Muscle of leg (tissue), 11 donors: Measurements from ENCODE around the gene SMIM14. TPM values are rescaled to one million over a fixed set of nuclear protein-coding genes. Genes with fewer than 3 reads are reported as not detected.
"Not testable (repeated sequence)": the region's sequence is repeated elsewhere in the genome, so short reads cannot be mapped to it uniquely, and the experiment has no call there.

ENCODE experiments used
- DNase-seq: peaks from one replicate; pipeline ENCODE4 v3.0.0; 2013
- H3K27ac ChIP-seq: one replicate; pipeline ENCODE4 v1.5.1; 2013; ENCODE audit warnings: mild to moderate bottlenecking, low read length, control low read depth
- H3K27me3 ChIP-seq: one replicate; pipeline ENCODE4 v1.6.1; 2013; ENCODE audit warnings: low read length; ENCODE audit not compliant: control insufficient read depth, insufficient read depth
- H3K36me3 ChIP-seq: one replicate; pipeline ENCODE4 v1.6.1; 2013; ENCODE audit warnings: low read length; ENCODE audit not compliant: control insufficient read depth, insufficient read depth
- H3K4me1 ChIP-seq: one replicate; pipeline ENCODE4 v1.6.1; 2013; ENCODE audit warnings: low read length; ENCODE audit not compliant: control insufficient read depth, insufficient read depth
- H3K4me3 ChIP-seq: one replicate; pipeline ENCODE4 v1.5.1; 2013; ENCODE audit warnings: low read length, control low read depth
- H3K9me3 ChIP-seq: replicated peaks from 2 replicates; pipeline ENCODE4 v1.6.1; 2013; ENCODE audit warnings: low read depth, low read length; ENCODE audit not compliant: control insufficient read depth
- WGBS: methylation state at CpG from one replicate; pipeline ENCODE4 v1.1.5; 2013; ENCODE audit warnings: missing lambda C conversion rate; ENCODE audit not compliant: insufficient coverage; 5-methylcytosine and 5-hydroxymethylcytosine counted together
- polyA plus RNA-seq, 8 donors: library from polyadenylated mRNA; unstranded; fragments of 120-200 nt; gene quantifications; one replicate each; pipeline versions ENCODE4 v1.2.1 to v1.2.3, GENCODE V29; 2013; ENCODE audit warnings: inconsistent platforms in 1 of 8, low replicate concordance in 1 of 8; ENCODE audit not compliant: insufficient read length in 8 of 8, insufficient read depth in 1 of 8
- total RNA-seq: library from RNA; stranded (reverse); fragments of 120-200 nt; gene quantifications from one replicate; pipeline ENCODE4 v1.2.4, GENCODE V29; 2013

The SMIM14 gene
- total and polyA plus RNA-seq, 9 donors, result 11.6 to 23.9 (median 15.5) TPM

DNA sequence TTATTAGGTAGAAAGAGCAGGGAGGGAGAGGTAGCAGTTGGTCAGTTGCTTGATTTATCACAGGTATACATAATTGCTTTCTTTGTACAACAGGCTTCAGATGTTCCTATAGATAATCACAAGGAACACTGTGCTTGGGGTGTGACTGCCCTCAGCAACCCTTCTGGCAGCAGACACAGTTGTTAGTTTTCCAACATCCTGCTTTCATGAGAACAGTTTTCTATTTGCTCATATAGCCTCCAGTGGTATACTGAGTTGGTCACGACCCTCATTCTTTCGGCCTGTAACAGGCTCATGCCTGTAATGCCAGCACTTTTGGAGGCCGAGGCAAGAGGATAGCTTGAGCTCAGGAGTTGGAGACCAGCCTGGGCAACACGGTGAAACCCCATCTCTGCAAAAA is 94.6 kb downstream of the SMIM14 start:
- not testable (repeated sequence) for H3K4me3 ChIP-seq, DNase-seq, H3K9me3 ChIP-seq, H3K27ac ChIP-seq, H3K36me3 ChIP-seq, H3K4me1 ChIP-seq, H3K27me3 ChIP-seq
- WGBS, result 89% methylated on average over 4 of the region's 4 CpGs

DNA sequence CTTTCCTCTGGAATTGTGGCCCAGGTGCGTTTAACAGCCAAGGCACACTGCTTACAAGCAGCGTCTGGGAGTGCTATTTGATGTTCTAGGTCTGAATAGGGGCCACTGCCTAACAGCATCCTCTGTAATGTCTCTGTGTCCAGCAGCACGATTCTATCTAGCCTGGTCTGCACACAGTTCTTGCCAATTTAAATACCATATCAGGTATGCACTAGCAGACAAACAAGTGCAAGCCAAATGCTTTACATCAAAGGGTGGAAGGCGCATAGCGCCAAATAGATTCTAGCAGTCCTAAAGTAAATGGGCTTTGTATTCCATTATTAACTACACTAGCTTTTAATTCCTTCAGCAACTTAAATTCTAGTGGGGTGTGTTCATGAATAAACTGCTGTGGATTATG is 95.6 kb downstream of the SMIM14 start:
- 65% methylated on average over 2 of the region's 5 CpGs for WGBS
- no peak overlapping the region for H3K4me3 ChIP-seq
- no peaks in the 10 kb centered on the region for H3K4me1 ChIP-seq
- no peak overlapping the region for H3K27ac ChIP-seq
- no peak for DNase-seq
- no peaks in the 10 kb centered on the region for H3K27me3 ChIP-seq
- no peaks in the 10 kb centered on the region for H3K36me3 ChIP-seq
- no peaks in the 10 kb centered on the region for H3K9me3 ChIP-seq

DNA sequence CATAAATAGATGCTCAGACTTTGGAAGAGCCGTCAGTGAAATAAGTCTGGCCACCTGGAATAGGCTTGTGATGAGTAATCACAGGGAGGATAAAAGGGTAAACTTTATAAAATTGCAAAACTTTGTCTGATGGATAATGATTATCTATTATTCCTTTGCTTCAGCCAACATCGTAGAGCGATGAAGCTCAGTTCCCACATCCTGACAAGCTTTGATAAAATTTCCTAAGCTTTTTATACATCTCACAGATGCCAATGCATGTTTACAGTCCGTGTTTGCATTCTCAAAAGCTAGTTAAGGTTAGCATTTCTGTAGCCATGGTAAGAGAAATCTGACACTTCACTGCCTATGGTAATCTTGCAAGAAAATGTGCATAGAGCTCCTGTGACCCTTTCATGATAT is 96.1 kb downstream of the SMIM14 start:
- 33% methylated on average over 1 of the region's 4 CpGs for WGBS
- Histone ChIP-seq H3K27me3 (no peaks in the 10 kb centered on the region), H3K27ac (no peak overlapping the region), H3K4me1 (no peaks in the 10 kb centered on the region), H3K9me3 (no peaks in the 10 kb centered on the region), H3K36me3 (no peaks in the 10 kb centered on the region), H3K4me3 (no peak overlapping the region)
- DNase-seq, result no peak

DNA sequence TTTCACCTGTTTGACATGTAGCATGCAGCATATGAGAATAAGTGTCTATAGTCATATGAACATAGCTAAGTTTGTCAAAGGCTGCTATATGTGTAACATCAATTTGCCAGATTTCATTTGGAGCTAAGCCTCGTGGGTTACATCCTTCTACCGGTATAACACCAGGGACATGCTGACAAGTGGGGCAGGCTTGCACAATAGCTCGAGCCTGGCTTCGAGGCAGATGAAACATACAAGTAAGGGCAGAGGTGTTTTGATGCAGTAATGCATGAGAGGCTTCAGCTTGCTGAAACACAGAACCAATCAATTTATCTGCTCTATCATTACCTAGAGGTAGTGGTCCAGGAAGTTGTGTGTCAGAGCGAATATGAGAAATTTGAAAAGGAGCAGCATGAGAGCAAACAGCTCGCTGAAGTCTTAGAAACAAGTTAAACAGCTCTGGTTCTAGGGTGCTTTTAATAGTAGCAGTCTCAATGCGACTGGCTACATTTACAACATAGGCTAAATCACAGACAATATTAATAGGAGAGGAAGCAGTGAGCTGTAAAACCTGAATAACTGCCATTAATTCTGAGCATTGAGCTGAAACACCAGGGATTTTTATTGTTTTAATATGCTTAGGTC is 96.6 kb downstream of the SMIM14 start:
- no peak for DNase-seq
- H3K4me1 ChIP-seq, result no peaks in the 10 kb centered on the region
- no peaks in the 10 kb centered on the region for H3K27me3 ChIP-seq
- H3K4me3 ChIP-seq, result no peak overlapping the region
- no peak overlapping the region for H3K27ac ChIP-seq
- no peaks in the 10 kb centered on the region for H3K9me3 ChIP-seq
- 58% methylated on average over 4 of the region's 7 CpGs for WGBS
- H3K36me3 ChIP-seq, result no peaks in the 10 kb centered on the region

DNA sequence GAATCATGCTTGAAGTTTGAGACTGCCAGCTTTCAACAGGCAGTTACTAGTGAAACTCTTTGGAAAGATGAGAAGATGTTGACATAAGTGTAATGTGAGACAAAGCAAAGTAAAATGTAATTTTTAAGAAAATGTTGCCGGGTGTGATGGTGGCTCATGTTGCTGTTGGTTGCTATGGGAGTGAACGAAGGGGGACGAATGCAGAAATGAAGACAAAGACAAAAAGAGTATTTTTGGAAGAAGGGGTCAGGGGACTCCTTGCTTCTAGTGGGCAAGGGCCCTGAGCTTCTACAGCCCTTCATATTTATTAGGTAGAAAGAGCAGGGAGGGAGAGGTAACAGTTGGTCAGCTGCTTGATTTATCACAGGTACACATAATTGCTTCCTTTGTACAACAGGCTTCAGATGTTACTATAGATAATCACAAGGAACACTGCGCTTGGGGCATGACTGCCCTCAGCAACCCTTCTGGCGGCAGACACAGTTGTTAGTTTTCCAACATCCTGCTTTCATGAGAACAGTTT is 99.5 kb downstream of the SMIM14 start:
- DNase-seq, result no peak
- Histone ChIP-seq H3K36me3 (peaks cover 3% of the 10 kb centered on the region), H3K4me1 (no peaks in the 10 kb centered on the region), H3K27ac (no peak overlapping the region), H3K9me3 (no peaks in the 10 kb centered on the region), H3K27me3 (no peaks in the 10 kb centered on the region), H3K4me3 (no peak overlapping the region)
- WGBS, result 91% methylated on average over 3 of the region's 5 CpGs

DNA sequence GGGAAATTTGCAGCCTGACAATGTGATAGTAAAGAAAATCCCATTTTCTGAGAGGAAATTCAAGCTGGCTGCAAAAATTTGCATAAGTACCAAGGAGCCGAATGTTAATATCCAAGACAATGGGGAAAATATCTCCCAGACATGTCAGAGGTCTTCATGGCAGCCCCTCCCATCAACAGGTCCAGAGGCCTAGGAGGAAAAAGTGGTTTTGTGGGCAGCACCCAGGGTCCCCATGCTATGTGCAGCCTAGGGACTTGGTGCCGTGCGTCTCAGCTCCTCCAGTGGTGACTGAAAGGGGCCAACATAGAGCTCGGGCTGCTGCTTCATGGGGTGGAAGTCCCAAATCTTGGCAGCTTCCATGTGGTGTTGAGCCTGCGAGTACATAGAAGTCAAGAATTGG is 105.1 kb downstream of the SMIM14 start:
- Histone ChIP-seq H3K36me3 (peaks cover 27% of the 10 kb centered on the region), H3K9me3 (peaks cover 8% of the 10 kb centered on the region), H3K4me1 (peaks cover 4% of the 10 kb centered on the region), H3K27ac (no peak overlapping the region), H3K4me3 (no peak overlapping the region), H3K27me3 (no peaks in the 10 kb centered on the region)
- DNase-seq, result no peak
- 94% methylated on average over 3 of the region's 5 CpGs for WGBS

DNA sequence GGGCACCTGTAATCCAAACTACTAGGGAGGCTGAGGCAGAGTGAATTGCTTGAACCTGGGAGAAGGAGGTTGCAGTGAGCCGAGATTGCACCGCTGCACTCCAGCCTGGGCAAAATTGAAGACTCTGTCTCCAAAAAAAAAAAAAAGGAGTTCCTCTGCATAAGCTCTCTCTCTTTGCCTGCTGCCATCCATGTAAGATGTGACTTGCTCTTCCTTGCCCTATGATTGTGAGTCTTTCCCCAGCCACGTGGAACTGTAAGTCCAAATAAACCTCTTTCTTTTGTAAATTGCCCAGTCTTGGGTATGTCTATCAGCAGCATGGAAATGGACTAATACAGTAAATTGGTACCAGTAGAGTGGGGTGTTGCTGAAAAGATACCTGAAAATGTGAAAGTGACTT is 106.4 kb downstream of the SMIM14 start:
- not testable (repeated sequence) for H3K4me1 ChIP-seq, H3K4me3 ChIP-seq, H3K27ac ChIP-seq, DNase-seq, H3K9me3 ChIP-seq, H3K27me3 ChIP-seq
- WGBS, result 100% methylated on average over 1 of the region's 3 CpGs
- peaks cover 27% of the 10 kb centered on the region for H3K36me3 ChIP-seq

DNA sequence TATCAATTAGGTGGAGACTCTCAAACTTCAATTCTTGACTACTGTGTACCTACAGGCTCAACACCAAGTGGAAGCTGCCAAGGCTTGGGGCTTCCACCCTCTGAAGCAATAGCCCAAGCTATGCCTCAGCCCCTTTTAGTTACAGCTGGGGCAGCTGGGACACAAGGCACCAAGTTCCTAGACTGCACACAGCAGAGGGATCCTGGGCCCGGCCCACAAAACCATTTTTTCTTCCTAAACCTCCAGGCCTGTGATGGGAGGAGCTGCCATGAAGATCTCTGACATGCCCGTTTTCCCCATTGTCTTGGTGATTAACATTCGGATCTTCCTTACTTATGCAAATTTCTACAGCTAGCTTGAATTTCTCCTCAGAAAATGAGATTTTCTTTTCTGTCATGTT is 108.0 kb downstream of the SMIM14 start:
- no peak for DNase-seq
- WGBS, result no CpG with 5 or more reads among the region's 3 CpGs
- Histone ChIP-seq H3K36me3 (peaks cover 27% of the 10 kb centered on the region), H3K4me1 (peaks cover 5% of the 10 kb centered on the region), H3K27ac (no peak overlapping the region), H3K4me3 (no peak overlapping the region), H3K9me3 (peaks cover 8% of the 10 kb centered on the region), H3K27me3 (no peaks in the 10 kb centered on the region)

DNA sequence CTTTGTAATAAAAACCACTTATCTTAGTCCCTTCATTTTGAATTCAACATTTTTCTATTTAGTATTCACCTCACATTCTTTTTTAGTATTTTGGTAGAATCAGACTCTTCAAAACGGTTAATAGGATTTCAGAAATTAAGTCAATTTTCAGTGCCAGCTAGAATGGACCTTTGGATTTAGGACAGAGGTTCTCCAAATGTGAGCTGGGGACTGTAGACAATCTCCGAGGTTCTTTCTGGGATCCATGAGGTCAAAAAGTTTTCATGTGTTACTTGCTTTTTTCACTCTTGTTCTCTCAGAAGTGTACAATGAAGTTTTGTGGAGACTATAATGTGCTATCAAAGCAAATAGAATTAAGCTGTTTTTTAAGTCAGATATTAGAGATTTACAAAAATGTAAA is 109.1 kb downstream of the SMIM14 start:
- no peaks in the 10 kb centered on the region for H3K27me3 ChIP-seq
- H3K27ac ChIP-seq, result no peak overlapping the region
- peaks cover 8% of the 10 kb centered on the region for H3K9me3 ChIP-seq
- no peak overlapping the region for H3K4me3 ChIP-seq
- H3K4me1 ChIP-seq, result peaks cover 8% of the 10 kb centered on the region
- DNase-seq, result no peak
- WGBS, result no CpG with 5 or more reads among the region's 2 CpGs
- H3K36me3 ChIP-seq, result peaks cover 26% of the 10 kb centered on the region

DNA sequence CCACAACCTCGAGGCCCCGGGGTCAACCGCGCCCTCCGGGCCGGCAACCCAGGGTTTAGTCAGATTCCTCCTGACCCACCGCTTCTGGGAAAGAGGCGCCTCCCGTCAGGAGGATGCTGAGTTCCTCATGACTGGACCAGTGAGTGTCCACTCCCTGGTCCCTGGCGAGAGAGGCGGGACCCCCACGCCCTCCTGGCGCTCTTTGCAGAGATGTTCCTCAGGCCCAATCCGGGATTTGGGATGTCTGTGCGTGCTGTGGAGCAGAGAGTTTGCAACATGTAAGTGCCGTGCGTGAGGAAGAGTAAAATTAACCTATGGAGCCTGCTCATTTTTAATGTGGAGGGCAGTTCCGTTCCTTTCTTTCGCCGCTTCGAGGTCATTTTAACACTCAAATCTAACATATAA is 110.6 kb downstream of the SMIM14 start:
- Histone ChIP-seq H3K4me1 (peaks cover 8% of the 10 kb centered on the region), H3K27ac (peak overlapping the region; percentile 98), H3K9me3 (peaks cover 8% of the 10 kb centered on the region), H3K27me3 (no peaks in the 10 kb centered on the region), H3K4me3 (peak overlapping the region; percentile 80), H3K36me3 (peaks cover 16% of the 10 kb centered on the region)
- WGBS, result under 1% methylated on average over 14 of the region's 21 CpGs
- DNase-seq, result peak; percentile 94
